ENCODE data around the gene GRM3. TPM values are rescaled to one million over a fixed set of nuclear protein-coding genes. Genes with fewer than 3 reads are reported as not detected.

Gene GRM3
- polyA plus RNA-seq, 1 donor = 0.16 TPM

- no peak for DNase-seq
- no peaks in the 10 kb centered on the region for H3K27me3 ChIP-seq (ENCODE audit: control insufficient read depth, insufficient read depth, low read length)
- 100% methylated on average over 13 of the region's 36 CpGs for WGBS (ENCODE audit: insufficient coverage, low lambda C conversion rate)
These were observed 142.7 kb downstream of the GRM3 start for GRCh38 chr7:86786376-86786775.

DNA sequence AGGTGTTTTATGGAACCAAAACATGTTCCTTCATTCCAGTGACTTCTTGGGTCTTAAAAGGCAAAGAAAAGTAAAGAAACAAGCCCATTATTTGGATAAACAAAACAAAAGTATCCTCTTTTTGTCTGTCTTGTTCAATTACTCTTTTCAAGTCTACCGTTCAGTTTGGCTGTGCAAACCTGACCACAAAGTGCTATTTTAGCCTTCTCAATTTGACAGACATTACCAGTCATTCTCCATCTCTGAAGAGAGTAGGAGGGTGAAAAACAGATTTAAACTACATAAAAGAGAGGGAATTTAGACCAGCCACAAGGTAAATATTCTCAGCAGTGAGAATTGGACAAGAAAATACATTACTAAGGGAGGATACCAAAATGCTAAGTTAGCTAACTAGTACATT lies 145.2 kb downstream of the GRM3 start:
- H3K4me1 ChIP-seq (ENCODE audit: control insufficient read depth, insufficient read depth, low read length) = no peaks in the 10 kb centered on the region
- no peaks in the 10 kb centered on the region for H3K27me3 ChIP-seq (ENCODE audit: control insufficient read depth, insufficient read depth, low read length)
- no peak overlapping the region for H3K27ac ChIP-seq (ENCODE audit: low read length)
- WGBS (ENCODE audit: insufficient coverage, low lambda C conversion rate) = 40% methylated on average over 1 of the region's 1 CpG
- no peak overlapping the region for H3K4me3 ChIP-seq (ENCODE audit: low read length)
- DNase-seq = no peak
- no peaks in the 10 kb centered on the region for H3K36me3 ChIP-seq (ENCODE audit: control insufficient read depth, insufficient read depth, low read length)
- H3K9me3 ChIP-seq (ENCODE audit: control insufficient read depth, low read depth, low read length) = peaks cover 6% of the 10 kb centered on the region

More at GRCh38 chr7:86786376-86786775, 142.7 kb downstream of the GRM3 start:
- H3K9me3 ChIP-seq (ENCODE audit: control insufficient read depth, low read depth, low read length) = peaks cover 6% of the 10 kb centered on the region
- no peaks in the 10 kb centered on the region for H3K36me3 ChIP-seq (ENCODE audit: control insufficient read depth, insufficient read depth, low read length)
- no peaks in the 10 kb centered on the region for H3K4me1 ChIP-seq (ENCODE audit: control insufficient read depth, insufficient read depth, low read length)
- H3K27ac ChIP-seq (ENCODE audit: low read length) = no peak overlapping the region
- H3K4me3 ChIP-seq (ENCODE audit: low read length) = no peak overlapping the region

GRCh38 chr7:86790383-86790782 lies 146.7 kb downstream of the GRM3 start:
- no peaks in the 10 kb centered on the region for H3K36me3 ChIP-seq (ENCODE audit: control insufficient read depth, insufficient read depth, low read length)
- H3K4me3 ChIP-seq (ENCODE audit: low read length) = no peak overlapping the region
- no peaks in the 10 kb centered on the region for H3K27me3 ChIP-seq (ENCODE audit: control insufficient read depth, insufficient read depth, low read length)
- DNase-seq = no peak
- H3K9me3 ChIP-seq (ENCODE audit: control insufficient read depth, low read depth, low read length) = peaks cover 6% of the 10 kb centered on the region
- no peak overlapping the region for H3K27ac ChIP-seq (ENCODE audit: low read length)
- no peaks in the 10 kb centered on the region for H3K4me1 ChIP-seq (ENCODE audit: control insufficient read depth, insufficient read depth, low read length)

DNA sequence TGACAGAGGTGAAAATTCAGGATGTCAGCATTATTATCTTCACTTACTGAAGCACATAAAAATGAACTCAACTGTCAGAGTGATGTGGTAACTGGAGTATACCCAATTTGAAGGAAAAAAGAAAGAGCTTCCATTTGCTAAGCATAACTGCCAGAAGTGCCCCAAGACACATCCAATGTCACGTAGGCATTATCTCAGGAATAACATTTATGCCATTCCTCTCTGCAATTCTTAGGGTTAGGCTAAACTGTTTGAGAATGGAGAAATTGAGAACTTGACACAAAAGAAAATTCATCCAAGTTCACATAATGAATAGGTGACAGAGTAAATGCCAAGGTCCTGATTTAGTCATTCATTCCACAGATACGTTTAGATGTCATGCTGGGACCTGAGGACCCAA lies 148.6 kb downstream of the GRM3 start:
- no peak for DNase-seq
- Histone ChIP-seq H3K4me3 (ENCODE audit: low read length) (no peak overlapping the region), H3K36me3 (ENCODE audit: control insufficient read depth, insufficient read depth, low read length) (no peaks in the 10 kb centered on the region), H3K4me1 (ENCODE audit: control insufficient read depth, insufficient read depth, low read length) (no peaks in the 10 kb centered on the region), H3K27ac (ENCODE audit: low read length) (no peak overlapping the region), H3K9me3 (ENCODE audit: control insufficient read depth, low read depth, low read length) (no peaks in the 10 kb centered on the region), H3K27me3 (ENCODE audit: control insufficient read depth, insufficient read depth, low read length) (no peaks in the 10 kb centered on the region)
- WGBS (ENCODE audit: insufficient coverage, low lambda C conversion rate) = no CpG with 5 or more reads among the region's 2 CpGs

DNA sequence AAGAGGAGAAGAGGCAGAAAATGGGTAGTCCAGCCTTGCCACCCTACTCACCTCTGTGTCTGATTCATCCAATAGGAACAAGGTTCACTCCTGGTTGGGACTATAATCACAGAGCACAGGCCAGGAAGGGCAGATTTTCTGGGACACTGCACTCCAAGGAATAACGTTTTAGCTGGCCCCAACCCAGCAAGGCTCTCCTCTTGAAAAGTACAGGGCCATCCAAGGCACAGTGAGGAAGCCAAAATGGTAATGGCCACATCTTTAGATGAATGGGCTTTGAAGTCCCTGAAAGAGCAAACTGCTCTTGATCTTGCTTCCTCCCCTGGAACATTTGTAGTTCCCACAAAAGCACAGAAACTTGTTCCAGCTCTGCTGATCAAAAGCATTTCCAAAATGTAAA lies 149.4 kb downstream of the GRM3 start:
- no peaks in the 10 kb centered on the region for H3K27me3 ChIP-seq (ENCODE audit: control insufficient read depth, insufficient read depth, low read length)
- no CpG with 5 or more reads among the region's 1 CpG for WGBS (ENCODE audit: insufficient coverage, low lambda C conversion rate)

GRCh38 chr7:86814661-86815379 lies 171.1 kb downstream of the GRM3 start:
- H3K27ac ChIP-seq (ENCODE audit: low read length) = no peak overlapping the region
- H3K36me3 ChIP-seq (ENCODE audit: control insufficient read depth, insufficient read depth, low read length) = no peaks in the 10 kb centered on the region
- no peaks in the 10 kb centered on the region for H3K4me1 ChIP-seq (ENCODE audit: control insufficient read depth, insufficient read depth, low read length)
- 47% methylated on average over 3 of the region's 5 CpGs for WGBS (ENCODE audit: insufficient coverage, low lambda C conversion rate)
- no peaks in the 10 kb centered on the region for H3K9me3 ChIP-seq (ENCODE audit: control insufficient read depth, low read depth, low read length)
- DNase-seq = no peak
- no peaks in the 10 kb centered on the region for H3K27me3 ChIP-seq (ENCODE audit: control insufficient read depth, insufficient read depth, low read length)
- no peak overlapping the region for H3K4me3 ChIP-seq (ENCODE audit: low read length)

More for the DNA sequence above, 149.4 kb downstream of the GRM3 start:
- Histone ChIP-seq H3K27ac (ENCODE audit: low read length) (no peak overlapping the region), H3K4me1 (ENCODE audit: control insufficient read depth, insufficient read depth, low read length) (no peaks in the 10 kb centered on the region), H3K9me3 (ENCODE audit: control insufficient read depth, low read depth, low read length) (no peaks in the 10 kb centered on the region), H3K4me3 (ENCODE audit: low read length) (no peak overlapping the region), H3K36me3 (ENCODE audit: control insufficient read depth, insufficient read depth, low read length) (no peaks in the 10 kb centered on the region)
- no peak for DNase-seq

DNA sequence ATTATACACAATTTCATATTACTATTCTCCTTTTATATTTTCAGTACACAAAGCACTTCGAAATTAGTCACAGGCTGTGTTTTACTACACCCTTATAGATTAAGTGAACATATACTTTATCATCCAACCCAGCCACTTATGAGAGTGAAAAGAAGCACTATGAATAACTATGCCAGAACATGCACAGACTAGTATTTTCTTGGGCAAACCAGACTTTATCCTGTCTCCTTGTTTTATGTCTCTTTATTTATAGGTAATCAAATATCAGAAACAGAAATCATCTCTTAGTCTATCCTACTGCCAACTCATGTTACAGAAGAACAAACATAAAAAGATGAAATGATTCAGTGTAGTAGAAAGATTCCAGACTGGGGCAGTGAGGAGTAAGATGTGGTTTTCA lies 171.8 kb downstream of the GRM3 start:
- no peaks in the 10 kb centered on the region for H3K4me1 ChIP-seq (ENCODE audit: control insufficient read depth, insufficient read depth, low read length)
- H3K27ac ChIP-seq (ENCODE audit: low read length) = no peak overlapping the region
- no peaks in the 10 kb centered on the region for H3K36me3 ChIP-seq (ENCODE audit: control insufficient read depth, insufficient read depth, low read length)
- no peaks in the 10 kb centered on the region for H3K9me3 ChIP-seq (ENCODE audit: control insufficient read depth, low read depth, low read length)
- no peaks in the 10 kb centered on the region for H3K27me3 ChIP-seq (ENCODE audit: control insufficient read depth, insufficient read depth, low read length)
- WGBS (ENCODE audit: insufficient coverage, low lambda C conversion rate) = 100% methylated on average over 1 of the region's 1 CpG
- DNase-seq = no peak
- no peak overlapping the region for H3K4me3 ChIP-seq (ENCODE audit: low read length)

- H3K27ac ChIP-seq (ENCODE audit: low read length) = no peak overlapping the region
- no peak for DNase-seq
These were observed 175.2 kb downstream of the GRM3 start for GRCh38 chr7:86818903-86819302.

GRCh38 chr7:86823769-86824168 lies 180.1 kb downstream of the GRM3 start:
- Histone ChIP-seq H3K4me1 (ENCODE audit: control insufficient read depth, insufficient read depth, low read length) (no peaks in the 10 kb centered on the region), H3K36me3 (ENCODE audit: control insufficient read depth, insufficient read depth, low read length) (no peaks in the 10 kb centered on the region), H3K9me3 (ENCODE audit: control insufficient read depth, low read depth, low read length) (no peaks in the 10 kb centered on the region), H3K27ac (ENCODE audit: low read length) (no peak overlapping the region), H3K4me3 (ENCODE audit: low read length) (no peak overlapping the region), H3K27me3 (ENCODE audit: control insufficient read depth, insufficient read depth, low read length) (peaks cover 4% of the 10 kb centered on the region)
- WGBS (ENCODE audit: insufficient coverage, low lambda C conversion rate) = no CpG with 5 or more reads among the region's 2 CpGs
- DNase-seq = no peak

More at GRCh38 chr7:86818903-86819302, 175.2 kb downstream of the GRM3 start:
- Histone ChIP-seq H3K4me3 (ENCODE audit: low read length) (no peak overlapping the region), H3K4me1 (ENCODE audit: control insufficient read depth, insufficient read depth, low read length) (no peaks in the 10 kb centered on the region), H3K27me3 (ENCODE audit: control insufficient read depth, insufficient read depth, low read length) (peaks cover 2% of the 10 kb centered on the region), H3K9me3 (ENCODE audit: control insufficient read depth, low read depth, low read length) (no peaks in the 10 kb centered on the region), H3K36me3 (ENCODE audit: control insufficient read depth, insufficient read depth, low read length) (no peaks in the 10 kb centered on the region)
- no CpG with 5 or more reads among the region's 2 CpGs for WGBS (ENCODE audit: insufficient coverage, low lambda C conversion rate)

GRCh38 chr7:86825264-86825663 lies 181.6 kb downstream of the GRM3 start:
- WGBS (ENCODE audit: insufficient coverage, low lambda C conversion rate) = no CpG with 5 or more reads among the region's 4 CpGs

GRCh38 chr7:86826948-86827347 lies 183.2 kb downstream of the GRM3 start:
- peaks cover 4% of the 10 kb centered on the region for H3K27me3 ChIP-seq (ENCODE audit: control insufficient read depth, insufficient read depth, low read length)
- no peaks in the 10 kb centered on the region for H3K36me3 ChIP-seq (ENCODE audit: control insufficient read depth, insufficient read depth, low read length)
- no peaks in the 10 kb centered on the region for H3K4me1 ChIP-seq (ENCODE audit: control insufficient read depth, insufficient read depth, low read length)
- H3K9me3 ChIP-seq (ENCODE audit: control insufficient read depth, low read depth, low read length) = no peaks in the 10 kb centered on the region
- H3K4me3 ChIP-seq (ENCODE audit: low read length) = no peak overlapping the region
- no peak overlapping the region for H3K27ac ChIP-seq (ENCODE audit: low read length)
- DNase-seq = no peak
- no CpG with 5 or more reads among the region's 1 CpG for WGBS (ENCODE audit: insufficient coverage, low lambda C conversion rate)

More at GRCh38 chr7:86825264-86825663, 181.6 kb downstream of the GRM3 start:
- Histone ChIP-seq H3K27me3 (ENCODE audit: control insufficient read depth, insufficient read depth, low read length) (peaks cover 4% of the 10 kb centered on the region), H3K27ac (ENCODE audit: low read length) (no peak overlapping the region), H3K9me3 (ENCODE audit: control insufficient read depth, low read depth, low read length) (no peaks in the 10 kb centered on the region), H3K36me3 (ENCODE audit: control insufficient read depth, insufficient read depth, low read length) (no peaks in the 10 kb centered on the region), H3K4me1 (ENCODE audit: control insufficient read depth, insufficient read depth, low read length) (no peaks in the 10 kb centered on the region), H3K4me3 (ENCODE audit: low read length) (no peak overlapping the region)
- DNase-seq = no peak
